Measurements from ENCODE around the gene TMEM169. TPM values are rescaled to one million over a fixed set of nuclear protein-coding genes. Genes with fewer than 3 reads are reported as not detected.

Gene TMEM169
- total RNA-seq, 1 donor from 2014 or later = 0.21 TPM

GRCh38 chr2:216104691-216105090, 23.0 kb downstream of the TMEM169 start:
- no peak for DNase-seq (ENCODE audit: low spot score)

- no peak for DNase-seq (ENCODE audit: low spot score)
Observed at GRCh38 chr2:216107320-216107719, 25.6 kb downstream of the TMEM169 start.

GRCh38 chr2:216107760-216108159, 26.0 kb downstream of the TMEM169 start:
- DNase-seq (ENCODE audit: low spot score) = no peak

GRCh38 chr2:216108310-216108966, 26.7 kb downstream of the TMEM169 start:
- DNase-seq (ENCODE audit: low spot score) = no peak

GRCh38 chr2:216108967-216109921, 27.5 kb downstream of the TMEM169 start, which contains the start of gene XRCC5:
Gene XRCC5 (plus strand): TSS chr2:216109348. CDS start chr2:216109437, 89 bp downstream.
- peak; percentile 97 for DNase-seq (ENCODE audit: low spot score)

- DNase-seq (ENCODE audit: low spot score) = no peak
Observed at GRCh38 chr2:216109962-216110614, 28.4 kb downstream of the TMEM169 start.

GRCh38 chr2:216110620-216111019, 28.9 kb downstream of the TMEM169 start:
- no peak for DNase-seq (ENCODE audit: low spot score)

- no peak for DNase-seq (ENCODE audit: low spot score)
Observed at GRCh38 chr2:216111122-216111521, 29.4 kb downstream of the TMEM169 start.

- no peak for DNase-seq (ENCODE audit: low spot score)
Observed at GRCh38 chr2:216112926-216113325, 31.2 kb downstream of the TMEM169 start.

- no peak for DNase-seq (ENCODE audit: low spot score)
Observed at GRCh38 chr2:216113572-216113971, 31.9 kb downstream of the TMEM169 start.

GRCh38 chr2:216114382-216114713, 32.6 kb downstream of the TMEM169 start:
- DNase-seq (ENCODE audit: low spot score) = no peak

- peak; percentile 98 for DNase-seq (ENCODE audit: low spot score)
Observed at GRCh38 chr2:216114714-216115531, 33.2 kb downstream of the TMEM169 start.

GRCh38 chr2:216116418-216116817, 34.7 kb downstream of the TMEM169 start:
- DNase-seq (ENCODE audit: low spot score) = no peak

GRCh38 chr2:216117561-216118340, 36.0 kb downstream of the TMEM169 start:
- DNase-seq (ENCODE audit: low spot score) = no peak

- no peak for DNase-seq (ENCODE audit: low spot score)
Observed at GRCh38 chr2:216118474-216118873, 36.8 kb downstream of the TMEM169 start.

GRCh38 chr2:216119146-216119545, 37.4 kb downstream of the TMEM169 start:
- no peak for DNase-seq (ENCODE audit: low spot score)

- no peak for DNase-seq (ENCODE audit: low spot score)
Observed at GRCh38 chr2:216119986-216120385, 38.3 kb downstream of the TMEM169 start.

- no peak for DNase-seq (ENCODE audit: low spot score)
Observed at GRCh38 chr2:216121255-216121654, 39.5 kb downstream of the TMEM169 start.

GRCh38 chr2:216126943-216127342, 45.2 kb downstream of the TMEM169 start:
- no peak for DNase-seq (ENCODE audit: low spot score)

GRCh38 chr2:216130346-216130971, 48.7 kb downstream of the TMEM169 start:
- no peak for DNase-seq (ENCODE audit: low spot score)

All from ureter (tissue), 1 donor.